Hepatic stellate cell (primary cell): ENCODE results near the gene ARHGEF16.

ENCODE experiments used
- DNase-seq: peaks from one replicate; pipeline ENCODE4 v3.0.0; 2011; ENCODE audit warnings: low spot score

ARHGEF16 gene

DNA sequence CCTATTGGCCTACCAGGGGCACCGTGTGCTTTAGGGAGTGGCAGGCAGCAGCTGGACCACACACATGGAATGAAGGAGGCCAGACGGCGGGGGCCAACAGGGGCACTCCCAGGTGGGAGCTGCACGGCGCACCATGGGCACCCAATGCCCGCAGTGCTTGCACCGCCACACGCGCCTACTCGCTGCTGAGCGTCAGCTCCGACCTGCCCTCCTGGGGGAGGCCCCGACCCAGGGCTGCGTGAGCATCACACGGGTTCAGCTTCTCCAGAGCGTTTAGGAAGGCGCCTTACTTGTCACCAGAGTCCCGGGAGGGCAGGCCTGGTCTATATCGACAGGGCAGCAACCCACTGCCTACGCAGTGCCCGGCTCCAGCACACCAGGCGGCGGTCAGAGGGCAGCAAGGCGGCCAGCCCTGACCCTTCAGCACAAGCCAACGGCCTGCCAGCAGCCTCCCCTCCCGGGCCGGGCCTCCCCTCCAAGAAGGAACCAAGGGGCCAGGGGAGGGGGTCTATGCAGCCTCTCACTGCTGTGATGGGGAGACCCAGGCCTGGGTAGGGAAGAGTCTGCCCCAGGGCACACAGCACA, 64.9 kb downstream of the ARHGEF16 start:
- DNase-seq, result no peak

DNA sequence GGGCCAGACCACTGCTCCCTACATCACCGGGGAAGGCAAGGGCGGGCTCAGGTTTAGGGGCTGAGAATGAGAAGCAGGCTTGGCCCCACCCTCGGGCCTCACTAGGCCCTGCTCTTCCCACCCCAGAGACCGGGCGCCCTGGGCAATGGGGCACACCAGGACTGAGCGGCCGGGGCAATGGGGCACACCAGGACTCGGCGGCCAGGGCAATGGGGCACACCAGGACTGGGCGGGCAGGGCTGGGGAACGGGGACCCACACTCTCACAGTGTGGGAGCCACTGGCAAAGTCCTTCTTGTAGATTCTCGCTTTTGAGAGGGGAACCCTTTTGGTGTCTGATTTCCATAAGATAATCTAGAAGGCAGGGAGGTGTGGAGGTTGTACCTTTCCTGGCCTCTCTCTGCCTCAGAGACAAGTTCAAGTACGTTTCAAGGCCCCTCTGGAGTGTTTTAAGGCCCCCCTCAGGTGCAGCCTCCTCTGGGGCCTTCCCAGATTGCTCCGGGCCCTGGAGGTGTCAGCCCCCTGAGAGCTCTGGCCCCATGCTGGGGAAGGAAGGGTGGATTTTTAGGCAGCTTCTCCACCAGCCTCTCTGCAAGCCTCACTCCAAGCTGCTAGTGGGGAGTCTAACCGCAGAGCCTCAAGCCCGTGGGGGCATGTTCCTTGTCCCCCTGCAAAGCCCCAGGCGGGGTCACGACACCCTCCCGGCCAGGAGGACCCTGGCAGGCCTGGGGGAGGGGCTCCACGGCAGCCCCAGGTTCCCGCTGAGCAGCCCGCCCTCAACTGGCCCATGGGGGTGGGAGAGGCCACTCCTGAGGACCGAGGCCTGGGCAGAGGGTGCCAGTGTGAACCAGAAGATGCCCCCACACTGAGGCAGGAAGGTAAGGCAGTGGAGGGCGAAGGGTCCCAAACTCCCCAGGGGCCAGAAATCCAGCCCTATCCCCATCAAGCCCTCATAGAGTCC, 66.2 kb downstream of the ARHGEF16 start:
- DNase-seq, result no peak

DNA sequence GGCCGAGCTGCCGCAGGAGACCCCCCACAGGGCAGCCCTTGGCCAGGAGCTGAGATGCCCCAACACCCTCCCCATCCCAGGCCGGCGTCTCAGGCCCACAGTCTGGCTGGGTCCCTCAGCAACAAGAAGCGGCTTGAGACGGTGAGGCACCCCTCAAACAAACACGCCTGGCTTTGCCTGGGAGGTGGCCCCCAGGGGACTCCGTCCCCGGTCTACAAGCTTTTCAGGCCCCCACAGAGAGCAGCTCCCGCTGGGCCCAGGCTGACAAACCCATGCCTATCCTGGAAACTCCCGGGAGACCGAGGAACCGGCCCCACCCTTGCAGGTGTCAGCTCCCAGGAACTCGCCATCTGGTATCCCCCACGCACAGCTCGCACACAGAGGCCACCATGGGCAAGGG, 67.0 kb downstream of the ARHGEF16 start:
- no peak for DNase-seq

DNA sequence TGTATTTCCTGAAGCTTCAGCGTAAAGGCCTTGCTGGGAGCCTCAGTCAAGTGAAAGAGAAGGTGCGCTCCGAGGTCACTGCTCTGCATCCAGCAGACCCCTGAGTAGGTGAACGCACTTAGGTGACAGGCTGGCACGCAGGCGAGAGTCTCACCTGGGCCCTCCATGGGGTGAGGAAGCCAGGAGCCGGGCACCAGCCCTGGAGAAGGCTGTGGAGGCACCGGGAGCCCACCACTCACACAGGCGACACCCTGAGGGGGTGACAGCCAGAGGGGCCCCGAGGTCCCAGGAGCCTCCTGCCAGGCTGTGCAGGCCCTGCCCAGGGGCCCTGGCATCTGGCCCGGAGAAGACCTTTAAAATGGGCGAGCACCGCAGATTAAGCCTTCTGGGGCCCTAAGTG, 67.6 kb downstream of the ARHGEF16 start:
- DNase-seq, result no peak

DNA sequence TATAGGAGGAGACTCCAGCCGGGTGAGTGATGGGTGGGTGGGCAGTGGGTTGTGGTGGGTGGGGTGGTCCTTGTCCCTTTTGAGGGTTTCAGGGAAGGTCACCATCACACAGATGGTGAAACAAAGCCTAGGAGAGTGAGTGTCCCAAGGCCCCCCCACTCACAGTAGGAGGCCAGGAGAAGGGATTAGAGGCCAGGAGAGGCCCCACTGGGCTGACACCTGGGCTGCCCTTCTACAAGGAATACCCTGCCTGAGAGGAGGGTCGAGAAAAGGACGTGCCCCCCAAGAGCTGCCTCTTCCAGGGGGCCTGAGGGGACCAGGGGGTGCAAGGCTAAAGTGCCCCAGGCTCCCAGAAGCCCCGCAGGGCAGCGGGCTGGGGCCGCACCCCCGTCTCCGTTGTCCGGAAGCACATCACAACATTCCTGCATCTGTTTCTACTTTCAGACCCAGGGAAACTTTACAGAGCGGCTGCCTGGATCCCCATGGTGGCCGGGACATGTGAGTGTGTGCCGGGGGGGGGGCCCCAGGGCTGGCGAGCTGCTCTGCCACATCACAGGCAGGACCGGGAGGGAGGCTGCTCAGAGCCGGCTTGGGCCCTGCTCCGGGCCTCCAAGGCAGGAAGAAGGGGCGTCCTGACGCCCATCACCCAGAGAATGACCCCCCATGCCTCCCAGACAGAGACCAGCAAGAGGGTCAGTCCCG, 68.2 kb downstream of the ARHGEF16 start:
- DNase-seq, result no peak

DNA sequence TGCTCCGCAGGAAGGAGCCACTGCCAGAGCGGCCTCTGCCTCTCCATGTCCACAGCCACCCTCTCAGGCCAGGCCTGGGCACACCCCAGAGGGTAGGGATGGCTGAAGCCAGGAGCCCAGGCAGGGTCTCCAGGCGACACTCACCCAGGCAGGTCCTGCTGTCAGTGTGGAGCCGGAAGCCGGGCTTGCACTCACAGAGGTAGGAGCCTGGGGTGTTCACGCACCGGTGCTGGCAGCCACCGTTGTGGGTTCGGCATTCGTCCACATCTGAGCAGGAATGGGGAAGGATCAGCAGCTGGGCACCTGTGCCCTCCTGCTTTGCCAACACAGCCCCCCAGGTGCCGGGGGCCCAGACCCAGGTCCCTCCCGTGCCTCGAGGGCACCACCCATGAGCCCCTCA, 69.5 kb downstream of the ARHGEF16 start:
- no peak for DNase-seq

DNA sequence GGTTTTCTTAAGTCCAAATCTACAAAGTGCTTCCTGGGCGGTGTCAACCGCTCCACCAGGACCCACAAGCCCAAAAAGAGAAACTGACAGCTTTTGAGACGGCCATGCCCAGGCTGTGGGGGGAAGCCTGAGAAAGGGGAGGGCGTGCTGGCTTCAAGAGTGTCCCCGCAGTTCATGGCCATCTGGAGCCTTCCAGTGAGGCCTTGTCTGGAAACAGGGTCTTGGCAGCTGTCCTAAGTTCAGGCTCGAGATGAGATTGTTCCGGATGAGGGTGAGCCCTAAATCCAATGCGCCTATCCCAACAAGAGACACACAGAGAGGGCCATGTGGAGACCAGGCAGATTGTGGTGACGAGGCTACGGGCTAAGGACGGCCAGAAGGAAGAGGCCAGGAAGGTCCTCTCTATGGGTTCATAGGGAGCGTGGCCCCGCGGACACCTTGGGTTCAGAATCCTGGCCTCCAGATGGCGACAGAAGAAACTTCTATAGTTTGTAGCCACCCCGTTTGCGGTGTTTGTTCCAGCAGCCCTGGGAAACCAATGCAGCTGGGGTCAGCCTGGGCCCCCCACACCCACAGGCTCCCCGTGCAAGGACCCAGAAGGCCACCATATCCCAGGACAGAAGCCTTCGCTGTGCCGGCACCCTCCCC, 70.2 kb downstream of the ARHGEF16 start:
- DNase-seq, result no peak

DNA sequence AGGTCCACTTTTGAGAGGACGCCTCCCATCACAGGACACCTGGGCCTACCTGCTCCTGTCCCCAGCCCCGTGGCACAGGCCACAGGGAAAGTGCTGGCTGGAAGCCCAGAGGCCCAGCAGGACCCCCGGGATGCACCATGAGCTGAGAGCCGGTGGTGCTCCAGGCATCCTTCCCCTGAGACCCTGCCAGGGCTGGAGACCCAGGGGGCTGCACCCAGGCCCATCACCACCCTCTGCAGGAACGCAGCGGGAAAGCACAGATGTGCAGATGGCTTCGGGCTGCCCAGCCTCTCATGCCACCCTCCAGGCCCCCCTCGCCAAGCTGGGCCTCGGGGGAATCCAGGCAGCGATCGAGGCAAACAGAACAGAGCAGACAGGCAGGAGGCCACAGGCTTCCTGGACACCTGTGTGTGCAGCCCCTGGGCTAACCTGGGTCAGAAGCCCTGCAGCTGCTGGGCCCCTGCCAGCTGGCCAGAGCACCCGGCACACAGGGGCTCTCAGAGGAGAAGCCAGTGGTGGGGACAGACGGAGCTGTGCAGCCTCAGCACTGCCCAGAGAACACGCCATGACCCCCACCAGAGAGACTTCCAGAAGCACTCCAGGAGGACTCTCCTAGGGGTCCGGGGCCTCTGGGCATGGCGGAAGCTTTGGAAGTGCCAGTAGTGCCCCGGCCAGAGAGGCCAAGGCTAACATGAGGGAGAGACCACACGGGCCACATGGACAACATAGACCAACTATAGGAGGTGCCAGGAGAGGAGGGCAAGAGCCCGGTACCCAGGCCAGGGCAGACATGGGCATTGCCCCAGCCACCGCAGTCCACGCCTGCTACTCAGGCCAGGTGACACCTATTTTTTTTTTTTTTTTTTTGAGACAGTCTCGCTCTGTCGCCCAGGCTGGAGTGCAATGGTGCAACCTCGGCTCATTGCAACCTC, 71.4 kb downstream of the ARHGEF16 start:
- no peak for DNase-seq

DNA sequence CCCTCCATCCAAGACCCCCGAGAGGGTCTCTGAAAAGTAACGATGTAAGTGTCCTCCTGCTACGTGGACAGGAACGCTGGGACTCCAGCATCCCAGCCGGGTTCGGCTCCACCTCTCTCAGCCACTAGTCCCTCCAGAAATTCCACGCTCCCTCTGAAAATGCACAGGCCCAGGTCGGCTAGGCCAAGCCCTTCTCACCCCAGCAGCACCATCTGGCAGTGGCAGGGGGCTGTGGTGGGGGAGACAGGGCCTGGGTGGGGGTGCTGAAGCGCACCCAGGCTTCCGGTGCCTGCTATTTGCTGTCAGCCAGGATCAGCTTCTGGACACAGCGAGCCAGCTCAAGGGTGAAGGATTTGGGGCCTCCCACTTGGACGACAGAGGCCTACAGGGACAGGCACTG, 73.3 kb downstream of the ARHGEF16 start:
- no peak for DNase-seq

DNA sequence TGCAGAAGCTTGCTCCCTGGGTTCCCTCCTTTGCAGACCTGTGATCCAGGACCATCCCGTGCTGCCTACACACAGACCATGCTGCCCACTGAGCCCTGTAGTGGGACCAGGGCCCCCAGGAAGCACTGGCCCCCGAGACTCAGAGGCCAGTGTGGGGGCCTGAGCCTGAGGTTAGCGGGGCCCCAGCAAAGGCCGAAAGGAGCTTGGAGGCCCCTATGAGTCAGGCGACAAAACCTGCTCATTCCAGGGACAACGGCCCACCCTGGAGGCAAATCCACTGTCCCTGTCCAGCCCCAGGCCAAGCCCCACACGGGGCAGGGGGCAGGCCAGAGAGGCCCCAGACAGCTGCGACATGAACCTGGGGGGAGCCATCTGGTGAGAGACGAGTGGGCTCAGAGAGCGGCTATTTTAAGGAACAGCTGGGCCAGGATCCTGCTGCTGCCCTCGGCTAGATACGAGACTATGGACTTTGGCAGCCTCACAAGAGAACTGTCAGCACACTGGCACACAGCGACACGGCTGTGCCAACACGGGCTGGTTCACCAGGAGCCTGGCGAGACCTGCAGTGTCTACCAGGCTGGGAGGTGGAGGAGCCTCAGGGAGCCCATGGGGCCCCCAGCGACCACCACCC, 74.7 kb downstream of the ARHGEF16 start:
- no peak for DNase-seq

DNA sequence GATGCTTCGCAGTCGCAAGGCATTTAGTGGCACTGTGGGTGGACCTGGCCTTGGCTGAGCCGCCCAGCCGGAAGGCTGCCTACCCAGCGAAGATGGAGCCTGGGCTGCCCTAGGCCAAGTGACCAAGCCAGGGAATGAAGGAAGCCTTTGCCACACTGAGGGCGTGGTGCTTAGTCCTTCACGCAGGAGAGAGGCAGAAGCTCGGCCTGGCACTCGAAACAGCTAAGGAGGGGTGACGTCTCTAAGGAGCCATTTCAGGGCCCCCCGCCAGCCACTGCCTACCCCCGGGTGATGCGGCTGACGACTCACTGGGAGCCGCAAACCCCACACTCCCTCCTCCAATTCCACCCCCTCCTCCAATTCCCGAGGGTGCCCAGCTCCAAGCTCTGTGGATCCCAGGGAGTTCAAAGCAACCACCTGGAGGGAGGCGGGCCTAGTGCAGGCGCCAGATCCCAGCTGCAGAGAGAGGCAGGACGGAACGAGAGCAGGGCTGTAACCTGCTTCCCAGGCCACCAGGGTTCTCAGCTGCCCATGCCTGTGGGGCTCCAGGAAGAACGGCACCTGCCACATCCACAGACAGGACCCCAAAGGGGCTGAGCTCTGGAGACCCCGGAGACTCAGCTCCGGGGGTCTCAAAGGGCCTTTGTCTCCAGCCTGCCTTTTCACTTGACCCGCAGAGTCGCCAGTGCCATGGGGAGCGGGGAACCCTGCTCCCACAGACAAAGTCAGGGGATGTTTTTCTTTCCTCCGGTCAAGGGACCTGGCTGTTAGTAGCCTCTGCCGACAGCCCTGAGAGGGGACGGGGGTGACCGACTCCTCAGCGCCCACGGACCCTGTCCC, 75.8 kb downstream of the ARHGEF16 start:
- no peak for DNase-seq
